ENCODE measurements around the gene NUBP2.

Gene NUBP2

DNA sequence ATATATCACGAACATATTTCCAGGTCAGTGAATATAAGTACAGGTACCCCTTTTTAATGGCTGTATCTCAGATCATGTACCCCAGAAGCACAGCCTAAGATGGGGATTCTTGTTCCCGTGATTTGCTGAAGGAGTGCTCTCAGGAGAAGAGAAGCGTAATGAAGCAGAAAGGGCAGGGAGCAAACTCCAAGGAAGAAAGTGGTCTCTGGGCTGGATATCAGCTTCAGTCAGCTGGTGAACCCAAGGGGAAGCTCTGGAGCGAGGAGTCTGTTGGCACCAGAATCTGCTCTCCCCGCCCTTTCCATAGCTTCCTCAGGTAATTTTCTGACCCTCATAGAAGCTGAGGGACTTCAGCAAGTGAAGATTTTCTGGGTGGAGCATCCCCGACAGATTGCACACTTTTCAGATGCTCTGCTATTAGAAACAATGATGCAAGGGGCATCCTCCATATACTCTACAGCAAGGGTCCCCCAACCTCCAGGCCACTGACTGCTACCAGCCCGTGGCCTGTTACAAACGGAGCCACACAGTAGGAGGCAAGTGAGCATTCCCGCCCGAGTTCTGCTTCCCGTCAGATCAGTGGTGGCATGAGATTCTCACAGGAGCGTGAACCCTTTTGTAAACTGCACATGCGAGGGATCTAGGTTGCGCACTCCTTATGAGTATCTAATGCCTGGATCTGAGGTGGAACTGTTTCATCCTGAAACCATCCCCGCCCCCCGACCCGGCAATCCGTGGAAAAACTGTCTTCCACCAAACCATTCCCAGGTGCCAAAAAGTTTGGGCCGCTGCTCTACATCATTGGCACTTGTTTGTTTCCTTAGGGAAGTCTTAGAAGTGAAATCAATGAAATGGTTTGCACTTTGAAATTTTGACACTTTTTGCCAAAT lies 48.7 kb downstream of the NUBP2 start:
- no peak for DNase-seq

DNA sequence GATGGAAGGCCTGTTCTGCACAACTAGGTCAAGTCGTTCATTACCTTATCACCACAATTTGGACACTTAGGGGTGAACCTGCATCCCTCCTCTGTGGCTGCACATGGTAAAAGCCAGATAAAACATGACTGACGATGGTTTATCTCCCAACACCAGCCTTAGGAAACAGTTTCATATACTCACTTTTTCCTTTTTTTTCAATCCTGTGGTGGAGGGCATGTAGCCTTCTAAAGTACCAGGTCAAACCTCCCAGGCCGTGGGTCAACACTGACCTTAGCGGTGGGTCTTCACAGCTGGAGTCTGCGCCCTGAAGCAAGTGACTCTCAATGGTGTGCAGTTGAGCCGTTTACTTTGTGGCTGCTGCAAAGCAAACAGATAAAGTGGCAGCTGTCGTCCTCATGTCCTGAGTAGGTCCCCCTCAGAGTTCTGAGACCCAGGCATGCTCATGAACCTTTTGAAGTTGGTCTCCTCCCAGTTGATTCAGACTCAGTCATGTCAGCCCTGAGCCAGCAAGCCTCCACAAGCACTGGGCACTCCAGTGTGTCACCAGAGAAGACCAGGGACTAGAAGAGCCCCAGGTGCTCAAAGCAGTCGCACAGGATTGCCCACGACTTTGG lies 50.2 kb downstream of the NUBP2 start:
- DNase-seq = no peak

DNA sequence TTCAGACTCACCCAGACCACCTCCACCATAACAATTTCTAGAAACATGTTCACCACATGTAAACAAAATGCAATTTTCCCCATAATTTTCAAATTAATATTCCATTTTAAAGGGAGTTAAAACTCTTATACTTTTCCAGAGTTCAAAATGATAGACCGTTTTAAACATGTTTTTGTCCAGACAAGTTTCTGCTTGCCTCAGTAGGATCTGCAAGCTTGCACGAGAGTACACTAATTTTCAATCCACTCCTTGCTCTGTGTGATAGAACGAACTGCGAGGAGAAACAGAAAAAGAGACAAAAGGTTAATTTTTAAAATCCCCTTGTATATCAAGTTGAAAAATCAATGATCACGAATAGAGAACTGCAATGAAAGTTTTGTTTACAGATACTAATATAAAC lies 51.3 kb downstream of the NUBP2 start:
- no peak for DNase-seq
